ENCODE measurements around the gene LRRC75B. TPM values are rescaled to one million over a fixed set of nuclear protein-coding genes. Genes with fewer than 3 reads are reported as not detected.

LRRC75B gene
- total and polyA plus RNA-seq, 2 of the 13 experiments (the other 11 are each of a cell fraction or from before 2014, with no cell fraction given): 11.8 to 34.8 TPM

GRCh38 chr22:24592851-24593558 lies at the start of gene LRRC75B (continued):
- TF ChIP-seq PPARG (CRISPR knock-in tag; conservative IDR thresholded peaks at IDR 0.05) (no peak; the same call in 1 of the 2 replicates), ZMYM2 (CRISPR knock-in tag; IDR thresholded peaks at IDR 0.05) (0 out of 2 replicates have a peak, but pooled peaks have one; percentile 35), POLR2G (IDR thresholded peaks at IDR 0.05; ENCODE audit: low read depth, low read length) (peak; percentile 88), ETS1 (CRISPR knock-in tag; IDR thresholded peaks at IDR 0.05) (no peak), MXD4 (CRISPR knock-in tag; IDR thresholded peaks at IDR 0.05) (0 out of 2 replicates have a peak, but pooled peaks have one; percentile 47), SOX5 (CRISPR knock-in tag; IDR thresholded peaks at IDR 0.05; ENCODE audit: borderline replicate concordance) (peak; percentile 33; the same call in 1 of the 2 replicates), ZNF704 (CRISPR knock-in tag; IDR thresholded peaks at IDR 0.05; ENCODE audit: borderline replicate concordance) (no peak), SIN3B (IDR thresholded peaks at IDR 0.05; ENCODE audit: low read length) (no peak), NFYB (CRISPR knock-in tag; IDR thresholded peaks at IDR 0.05) (peak; percentile 41; the same call in 1 of the 2 replicates), AKAP8 (CRISPR knock-in tag; IDR thresholded peaks at IDR 0.05) (peak; percentile 59; the same call in 1 of the 2 replicates), THAP7 (CRISPR knock-in tag; IDR thresholded peaks at IDR 0.05) (0 out of 2 replicates have a peak, but pooled peaks have one; percentile 50), HMG20A (CRISPR knock-in tag; IDR thresholded peaks at IDR 0.05; ENCODE audit: borderline replicate concordance) (peak; percentile 46; the same call in 1 of the 2 replicates), NFATC3 (CRISPR knock-in tag; IDR thresholded peaks at IDR 0.05) (no peak), PATZ1 (CRISPR knock-in tag; IDR thresholded peaks at IDR 0.05) (peak; percentile 78), ZHX1 (CRISPR knock-in tag; IDR thresholded peaks at IDR 0.05; ENCODE audit: low read depth) (peak; percentile 43; the same call in 1 of the 2 replicates), ZNF574 (CRISPR knock-in tag; IDR thresholded peaks at IDR 0.05) (peak; percentile 66; the same call in 1 of the 2 replicates), PITX1 (CRISPR knock-in tag; IDR thresholded peaks at IDR 0.05) (no peak; the same call in 1 of the 2 replicates), HDAC2 (CRISPR knock-in tag; IDR thresholded peaks at IDR 0.05) (peak; percentile 59; the same call in 1 of the 2 replicates)

Data from HepG2 (cell line).